Body of pancreas (tissue), 4 donors: Measurements from ENCODE around the gene KRT222. TPM values are rescaled to one million over a fixed set of nuclear protein-coding genes. Genes with fewer than 3 reads are reported as not detected.

Experiments
- ATAC-seq: fragments of 150-250 bp; one replicate; pipeline ENCODE4 v1.9.1; 2016
- DNase-seq, 4 donors: peaks; one replicate each; pipeline ENCODE4 v3.0.0-alpha.2; 2019
- H3K27ac ChIP-seq, 4 donors: fragments of 200-600 bp; sonication (generic); 1 replicate in 3 of 4; 2 replicates in 1 of 4; pipeline versions ENCODE4 v1.5.1 to v1.6.1; 2016 to 2019; ENCODE audit warnings: mild to moderate bottlenecking in 1 of 4, mixed read lengths in 1 of 4, moderate library complexity in 1 of 4
- H3K27me3 ChIP-seq, 2 donors: fragments of 200-600 bp; sonication (generic); one replicate each; pipeline ENCODE4 v1.6.0; 2016; ENCODE audit warnings: mild to moderate bottlenecking in 1 of 2
- H3K36me3 ChIP-seq, 2 donors: fragments of 200-600 bp; sonication (generic); replicated peaks in 1 of 2; 2 replicates each; pipeline ENCODE4 v1.5.1; 2016; ENCODE audit warnings: low read depth in 2 of 2; ENCODE audit not compliant: insufficient read depth in 1 of 2
- H3K4me1 ChIP-seq: fragments of 200-600 bp; sonication (generic); one replicate; pipeline ENCODE4 v1.6.0; 2016
- H3K4me3 ChIP-seq, 2 donors: fragments of 200-600 bp; sonication (generic); 1 replicate in 1 of 2; 2 replicates in 1 of 2; pipeline ENCODE4 v1.5.1; 2016 to 2019
- H3K9me3 ChIP-seq, 3 donors: fragments of 200-600 bp; sonication (generic); 1 replicate in 2 of 3; 2 replicates in 1 of 3; pipeline ENCODE4 v1.5.1; 2016
- POLR2A ChIP-seq, 3 donors: fragments of 450-650 bp; IDR thresholded peaks; one replicate each; pipeline ENCODE4 v1.6.1; 2016; ENCODE audit warnings: antibody characterized with exemption in 3 of 3, mild to moderate bottlenecking in 2 of 3
- WGBS, 2 donors: methylation state at CpG; one replicate each; pipeline ENCODE4 v1.1.5; 2017; 5-methylcytosine and 5-hydroxymethylcytosine counted together
- intact Hi-C: fragments of 100-400 bp; cut with DNase I; formaldehyde crosslinking; loops from one replicate; pipeline ENCODE4 v1.15.1; 2023
- total RNA-seq, 2 donors: library from RNA; depleted of rRNA; stranded (reverse); fragments of >200 nt; gene quantifications; one replicate each; pipeline ENCODE4 v1.1.0, GENCODE V29; 2016
- TF ChIP-seq, protein P1 (sequence below), 7 experiments: fragments of 450-650 bp in 4 of 7; fragments of 200-600 bp in 3 of 7; sonication (generic) in 3 of 7; IDR thresholded peaks; one replicate each; pipeline ENCODE4 v1.5.1; 2016 to 2019; ENCODE audit warnings: antibody characterized with exemption in 7 of 7

Gene KRT222
- total RNA-seq, 2 donors from 2014 or later: 0.66 to 1.6 TPM

DNA sequence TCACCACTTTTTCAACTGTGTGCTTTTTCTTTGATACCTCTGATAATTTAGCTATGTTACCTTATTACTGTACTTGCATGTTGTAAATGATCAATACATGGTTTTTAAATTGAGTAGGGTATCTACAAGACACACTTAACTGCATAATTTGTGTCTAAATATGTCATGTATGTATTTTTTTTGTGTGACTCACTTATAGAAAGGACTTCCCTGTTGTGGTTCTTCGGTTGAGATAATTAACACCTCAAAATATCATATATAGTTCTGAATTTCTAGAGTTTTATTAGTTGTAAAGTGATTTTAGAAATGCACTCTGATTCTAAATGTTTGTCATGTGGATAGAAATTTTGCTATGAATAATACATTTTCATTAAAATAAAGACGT lies 14.5 kb upstream of the KRT222 start:
- H3K36me3 ChIP-seq: no peaks in the 10 kb centered on the region
- no peaks in the 10 kb centered on the region for H3K27me3 ChIP-seq
- H3K9me3 ChIP-seq: no peaks in the 10 kb centered on the region
- no peaks in the 10 kb centered on the region for H3K4me1 ChIP-seq
- intact Hi-C loops: no loop called here
- H3K27ac ChIP-seq: no peak overlapping the region
- TF ChIP-seq, protein P1, sequence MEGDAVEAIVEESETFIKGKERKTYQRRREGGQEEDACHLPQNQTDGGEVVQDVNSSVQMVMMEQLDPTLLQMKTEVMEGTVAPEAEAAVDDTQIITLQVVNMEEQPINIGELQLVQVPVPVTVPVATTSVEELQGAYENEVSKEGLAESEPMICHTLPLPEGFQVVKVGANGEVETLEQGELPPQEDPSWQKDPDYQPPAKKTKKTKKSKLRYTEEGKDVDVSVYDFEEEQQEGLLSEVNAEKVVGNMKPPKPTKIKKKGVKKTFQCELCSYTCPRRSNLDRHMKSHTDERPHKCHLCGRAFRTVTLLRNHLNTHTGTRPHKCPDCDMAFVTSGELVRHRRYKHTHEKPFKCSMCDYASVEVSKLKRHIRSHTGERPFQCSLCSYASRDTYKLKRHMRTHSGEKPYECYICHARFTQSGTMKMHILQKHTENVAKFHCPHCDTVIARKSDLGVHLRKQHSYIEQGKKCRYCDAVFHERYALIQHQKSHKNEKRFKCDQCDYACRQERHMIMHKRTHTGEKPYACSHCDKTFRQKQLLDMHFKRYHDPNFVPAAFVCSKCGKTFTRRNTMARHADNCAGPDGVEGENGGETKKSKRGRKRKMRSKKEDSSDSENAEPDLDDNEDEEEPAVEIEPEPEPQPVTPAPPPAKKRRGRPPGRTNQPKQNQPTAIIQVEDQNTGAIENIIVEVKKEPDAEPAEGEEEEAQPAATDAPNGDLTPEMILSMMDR (IDR thresholded peaks at IDR 0.05): no peak
- TF ChIP-seq POLR2A (IDR thresholded peaks at IDR 0.05): no peak
- WGBS, 2 donors: 58 to 66% methylated on average over 2 of the region's 2 CpGs
- H3K4me3 ChIP-seq: no peak overlapping the region
- ATAC-seq (no peak), DNase-seq (no peak)

DNA sequence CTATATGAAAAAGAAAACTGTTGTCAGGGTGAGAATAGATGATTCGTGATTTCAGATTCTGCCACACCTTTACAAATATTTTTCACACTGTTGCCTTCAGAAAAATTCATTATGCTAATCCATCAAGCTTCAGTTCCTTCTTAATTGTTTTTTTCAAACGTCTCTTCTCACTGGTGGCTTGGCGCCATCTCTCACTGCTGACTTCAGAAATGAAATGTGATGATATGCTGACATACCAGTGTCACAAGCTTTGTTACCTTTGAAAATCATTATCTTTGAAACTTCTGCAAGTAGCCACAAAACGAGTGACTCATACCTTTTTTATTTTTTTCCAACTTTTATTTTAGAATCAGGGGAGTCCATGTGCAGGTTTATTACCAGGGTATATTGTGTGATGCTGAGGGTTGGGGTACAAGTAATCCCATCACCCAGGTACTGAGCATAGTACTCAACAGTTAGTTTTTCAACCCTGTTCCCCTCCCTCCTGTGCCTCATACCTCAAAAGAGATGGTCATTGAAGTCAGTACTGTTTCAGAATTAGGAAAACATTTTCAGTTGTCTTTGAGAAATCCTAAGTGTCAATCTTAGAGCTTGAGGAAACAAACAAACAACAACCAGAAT lies 14.0 kb upstream of the KRT222 start:
- no peak for TF ChIP-seq POLR2A (IDR thresholded peaks at IDR 0.05)
- TF ChIP-seq, protein P1 (IDR thresholded peaks at IDR 0.05): no peak
- Histone ChIP-seq H3K9me3 (no peaks in the 10 kb centered on the region), H3K36me3 (no peaks in the 10 kb centered on the region), H3K4me1 (no peaks in the 10 kb centered on the region), H3K4me3 (no peak overlapping the region), H3K27me3 (no peaks in the 10 kb centered on the region), H3K27ac (no peak overlapping the region)
- ATAC-seq (no peak), DNase-seq (no peak)
- WGBS, 2 donors: 37 to 42% methylated on average over 4 of the region's 4 CpGs
- intact Hi-C loops: no loop called here

DNA sequence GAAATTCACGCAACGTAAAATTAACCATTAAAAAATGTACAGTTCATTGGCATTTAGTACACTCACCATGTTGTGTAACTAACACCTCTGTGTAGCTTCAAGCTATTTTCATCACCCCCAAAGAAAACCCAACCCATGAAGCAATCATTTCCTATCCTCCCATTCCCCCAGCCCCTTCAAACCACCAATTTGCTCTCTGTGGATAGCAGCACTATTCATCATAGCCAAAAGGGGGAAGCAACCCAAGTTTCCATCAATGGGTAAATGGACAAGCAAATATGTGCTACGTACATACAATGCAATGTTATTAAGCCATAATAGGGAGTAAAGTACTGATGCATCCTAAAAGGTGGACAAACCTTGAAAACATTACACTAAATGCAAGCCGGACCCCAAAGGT lies 10.9 kb upstream of the KRT222 start:
- H3K9me3 ChIP-seq: no peaks in the 10 kb centered on the region
- no peaks in the 10 kb centered on the region for H3K27me3 ChIP-seq
- intact Hi-C loops: no loop called here
- no peak overlapping the region for H3K4me3 ChIP-seq
- peaks cover 4% of the 10 kb centered on the region for H3K4me1 ChIP-seq
- no peak for TF ChIP-seq POLR2A (IDR thresholded peaks at IDR 0.05)
- TF ChIP-seq, protein P1 (IDR thresholded peaks at IDR 0.05): no peak
- ATAC-seq: no peak
- no peak for DNase-seq
- no peaks in the 10 kb centered on the region for H3K36me3 ChIP-seq
- no peak overlapping the region for H3K27ac ChIP-seq
- 76% methylated on average over 4 of the region's 4 CpGs for WGBS, 2 donors

DNA sequence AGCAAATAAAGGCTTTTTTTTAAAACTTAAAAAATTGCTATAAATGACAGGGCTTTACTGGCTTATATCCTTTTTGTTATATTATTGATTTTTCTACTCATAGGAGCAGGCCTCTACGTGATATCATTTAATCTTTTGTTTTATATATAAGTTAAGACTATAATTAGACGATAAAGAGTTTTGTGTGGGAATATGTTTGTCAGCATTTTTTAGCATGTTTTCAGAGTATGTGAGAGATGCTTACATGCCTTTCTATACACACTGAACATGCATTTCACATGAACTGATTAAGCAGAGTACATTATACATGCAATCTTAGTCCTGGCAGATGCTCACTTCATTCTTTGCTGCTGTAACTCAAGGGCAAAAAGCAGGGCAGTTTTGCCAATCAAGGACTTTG lies 7.7 kb upstream of the KRT222 start:
- peaks cover 4% of the 10 kb centered on the region for H3K4me1 ChIP-seq
- H3K27me3 ChIP-seq: no peaks in the 10 kb centered on the region
- no peak overlapping the region for H3K4me3 ChIP-seq
- no peak overlapping the region for H3K27ac ChIP-seq
- ATAC-seq (no peak), DNase-seq (no peak)
- intact Hi-C loops: no loop called here
- no peak for TF ChIP-seq POLR2A (IDR thresholded peaks at IDR 0.05)
- TF ChIP-seq, protein P1 (IDR thresholded peaks at IDR 0.05): no peak
- no peaks in the 10 kb centered on the region for H3K9me3 ChIP-seq
- WGBS, 2 donors: 47 to 52% methylated on average over 2 of the region's 2 CpGs
- no peaks in the 10 kb centered on the region for H3K36me3 ChIP-seq

DNA sequence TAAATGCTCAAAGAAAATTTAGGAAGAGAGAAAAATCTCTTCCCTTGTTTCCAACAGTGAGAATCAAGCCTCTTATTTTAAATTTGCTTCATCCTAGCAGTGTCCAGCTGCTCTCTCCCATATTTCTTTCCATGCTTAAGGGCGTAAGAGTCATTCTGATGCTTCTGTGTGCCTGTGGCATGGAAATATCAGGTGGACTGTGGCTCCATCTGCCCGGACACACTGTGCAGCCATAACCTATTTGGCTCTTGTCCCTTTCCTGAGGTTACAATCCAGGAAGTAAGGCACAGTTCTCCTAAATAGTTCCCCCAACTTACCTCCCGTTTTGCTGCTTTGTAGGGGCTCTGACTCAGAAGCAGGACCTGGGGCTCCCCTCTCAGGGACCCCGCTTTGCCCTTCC lies 6.3 kb upstream of the KRT222 start:
- H3K27me3 ChIP-seq: no peaks in the 10 kb centered on the region
- no peak overlapping the region for H3K27ac ChIP-seq
- no peak for DNase-seq
- 34 to 39% methylated on average over 4 of the region's 4 CpGs for WGBS, 2 donors
- H3K36me3 ChIP-seq: no peaks in the 10 kb centered on the region
- ATAC-seq: no peak
- H3K4me3 ChIP-seq: no peak overlapping the region
- H3K9me3 ChIP-seq: no peaks in the 10 kb centered on the region
- intact Hi-C loops: no loop called here
- H3K4me1 ChIP-seq: peaks cover 4% of the 10 kb centered on the region
- TF ChIP-seq, protein P1 (IDR thresholded peaks at IDR 0.05): no peak
- no peak for TF ChIP-seq POLR2A (IDR thresholded peaks at IDR 0.05)
